Neutrophil (primary cell): ENCODE data around the gene DIO3.

Source experiments
- H3K27ac ChIP-seq: fragments of 200-600 bp; sonication (generic); 2 replicates; pipeline ENCODE4 v1.5.1; 2016; ENCODE audit warnings: mild to moderate bottlenecking, moderate library complexity
- H3K27me3 ChIP-seq: fragments of 200-600 bp; sonication (generic); 2 replicates; pipeline ENCODE4 v1.6.0; 2016; ENCODE audit warnings: mild to moderate bottlenecking
- H3K36me3 ChIP-seq: fragments of 200-600 bp; sonication (generic); 2 replicates; pipeline ENCODE4 v1.5.1; 2017
- H3K4me1 ChIP-seq, 2 experiments: fragments of 200-600 bp in 1 of 2; sonication (generic) in 1 of 2; 1 replicate in 1 of 2; 2 replicates in 1 of 2; pipeline versions ENCODE4 v1.5.1 to v1.6.1; 2013 to 2016; ENCODE audit warnings: low read depth in 1 of 2, low read length in 1 of 2, mild to moderate bottlenecking in 1 of 2, moderate library complexity in 1 of 2; ENCODE audit not compliant: control insufficient read depth in 1 of 2, insufficient read depth in 1 of 2
- H3K4me3 ChIP-seq, 2 experiments: fragments of 200-600 bp in 1 of 2; sonication (generic) in 1 of 2; 1 replicate in 1 of 2; 2 replicates in 1 of 2; pipeline ENCODE4 v1.5.1; 2013 to 2016; ENCODE audit warnings: low read depth in 1 of 2, low read length in 1 of 2, mild to moderate bottlenecking in 1 of 2, moderate library complexity in 1 of 2
- H3K9me3 ChIP-seq: fragments of 200-600 bp; sonication (generic); 2 replicates; pipeline ENCODE4 v1.5.1; 2016
- CTCF ChIP-seq: fragments of 200-600 bp; sonication (generic); IDR thresholded peaks from 2 replicates; pipeline ENCODE4 v1.5.1; 2016; ENCODE audit warnings: antibody characterized with exemption

The DIO3 gene

GRCh38 chr14:101583006-101583714 lies 21.9 kb downstream of the DIO3 start:
- TF ChIP-seq CTCF, result no peak
- H3K4me3 ChIP-seq, result no peak overlapping the region
- no peaks in the 10 kb centered on the region for H3K36me3 ChIP-seq
- no peaks in the 10 kb centered on the region for H3K9me3 ChIP-seq
- H3K27ac ChIP-seq, result no peak overlapping the region
- no peaks in the 10 kb centered on the region for H3K4me1 ChIP-seq
- no peaks in the 10 kb centered on the region for H3K27me3 ChIP-seq

DNA sequence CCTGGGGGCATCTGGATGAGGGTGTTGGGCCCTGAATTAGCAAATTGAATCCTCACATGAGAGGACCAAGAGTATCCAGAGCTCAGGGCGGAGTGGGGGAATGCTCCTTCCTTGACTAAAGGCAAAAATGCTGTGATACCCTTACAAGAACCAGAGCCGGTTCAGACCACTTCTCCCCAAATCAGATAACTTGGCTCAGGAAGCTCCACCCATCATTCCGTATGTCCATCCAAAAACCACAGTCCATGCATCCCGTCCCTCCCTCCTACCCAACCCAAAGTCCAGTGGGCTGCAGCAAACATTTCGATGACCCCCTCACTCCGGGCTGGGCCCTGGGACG lies 22.4 kb downstream of the DIO3 start:
- no peaks in the 10 kb centered on the region for H3K27me3 ChIP-seq
- H3K27ac ChIP-seq, result no peak overlapping the region
- H3K9me3 ChIP-seq, result no peaks in the 10 kb centered on the region
- TF ChIP-seq CTCF, result no peak
- H3K4me1 ChIP-seq, result no peaks in the 10 kb centered on the region
- H3K36me3 ChIP-seq, result no peaks in the 10 kb centered on the region
- H3K4me3 ChIP-seq, result no peak overlapping the region

GRCh38 chr14:101584055-101584859 lies 23.0 kb downstream of the DIO3 start:
- H3K4me1 ChIP-seq, result no peaks in the 10 kb centered on the region
- no peaks in the 10 kb centered on the region for H3K27me3 ChIP-seq
- H3K9me3 ChIP-seq, result no peaks in the 10 kb centered on the region
- H3K4me3 ChIP-seq, result no peak overlapping the region
- no peak overlapping the region for H3K27ac ChIP-seq
- no peaks in the 10 kb centered on the region for H3K36me3 ChIP-seq
- no peak for TF ChIP-seq CTCF

DNA sequence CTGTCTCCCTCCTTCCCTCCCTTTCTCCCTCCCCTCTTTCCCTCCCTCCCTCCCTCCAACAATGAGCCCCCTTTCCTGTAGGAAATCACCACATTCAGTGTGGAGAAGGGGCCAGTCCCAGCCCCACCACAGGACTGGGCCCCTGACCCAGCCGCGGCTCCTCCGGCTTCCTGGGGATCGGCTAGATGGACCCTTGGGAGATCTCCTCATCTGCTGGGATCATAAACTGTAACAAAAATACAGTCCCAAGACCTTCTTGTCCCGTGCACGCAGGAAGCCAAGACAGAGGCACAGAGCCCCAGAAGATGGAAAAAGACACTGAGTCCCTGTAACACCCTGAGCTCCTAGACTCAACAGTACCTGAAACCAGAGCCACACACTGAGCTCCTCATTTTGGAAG lies 23.9 kb downstream of the DIO3 start:
- no peak overlapping the region for H3K4me3 ChIP-seq
- no peaks in the 10 kb centered on the region for H3K36me3 ChIP-seq
- H3K4me1 ChIP-seq, result no peaks in the 10 kb centered on the region
- no peak for TF ChIP-seq CTCF
- no peak overlapping the region for H3K27ac ChIP-seq
- no peaks in the 10 kb centered on the region for H3K9me3 ChIP-seq
- H3K27me3 ChIP-seq, result no peaks in the 10 kb centered on the region

DNA sequence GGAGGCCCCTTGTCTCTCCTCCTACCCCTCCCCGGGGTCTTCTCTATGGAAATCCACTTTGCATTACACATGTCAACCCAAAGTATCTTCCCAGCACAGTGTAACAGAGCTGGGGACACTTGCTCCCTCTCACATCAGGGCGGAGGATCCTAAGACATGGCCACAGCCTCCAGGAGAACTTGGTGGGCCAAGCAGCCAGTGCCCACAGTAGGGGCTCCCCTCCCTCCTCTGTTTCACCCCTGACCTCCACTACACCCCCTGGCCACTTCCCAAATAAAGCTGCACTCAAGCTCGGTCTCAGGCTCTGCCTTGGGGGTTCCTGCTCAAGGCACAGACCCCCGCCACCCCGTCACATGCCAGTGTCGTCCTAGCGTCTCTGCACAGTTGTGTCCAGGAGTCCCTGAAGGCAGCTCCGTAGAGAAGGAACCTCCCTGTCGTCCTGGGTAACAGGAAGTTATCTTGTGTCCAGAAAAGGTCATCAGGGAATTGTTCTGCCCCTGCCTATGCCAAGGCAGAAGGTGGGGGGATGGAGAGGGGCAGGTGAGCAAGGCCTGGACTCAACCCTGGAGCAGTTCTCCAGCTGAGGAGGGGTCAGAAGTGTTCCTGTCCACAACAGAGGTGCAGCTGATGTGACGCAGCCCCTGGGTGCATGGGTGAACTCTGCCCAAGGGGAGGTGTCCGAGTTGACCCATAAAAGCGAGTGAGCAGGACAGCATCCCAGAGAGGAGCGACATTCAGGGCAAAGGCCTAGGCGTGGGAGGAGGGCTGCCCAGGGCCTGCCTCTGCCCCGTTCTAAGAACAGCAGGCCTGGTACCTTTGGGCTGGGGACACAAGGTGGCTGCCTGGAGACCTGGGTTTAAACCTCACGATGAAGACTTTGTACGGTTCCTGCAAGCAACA lies 25.5 kb downstream of the DIO3 start:
- H3K4me3 ChIP-seq, result no peak overlapping the region
- no peaks in the 10 kb centered on the region for H3K36me3 ChIP-seq
- no peaks in the 10 kb centered on the region for H3K9me3 ChIP-seq
- H3K27ac ChIP-seq, result no peak overlapping the region
- H3K4me1 ChIP-seq, result no peaks in the 10 kb centered on the region
- H3K27me3 ChIP-seq, result no peaks in the 10 kb centered on the region
- TF ChIP-seq CTCF, result no peak
